Thymus (tissue), 11 donors: ENCODE data around the gene COX14. TPM values are rescaled to one million over a fixed set of nuclear protein-coding genes. Genes with fewer than 3 reads are reported as not detected.
A peak's percentile ranks its signal among the peaks of the same experiment; 100 is the strongest.

Experiments
- DNase-seq, 9 donors: peaks; one replicate each; pipeline ENCODE4 v3.0.0-alpha.2; 2013; ENCODE audit warnings: low spot score in 9 of 9, low read depth in 6 of 9, missing footprints in 1 of 9
- H3K27ac ChIP-seq, 2 donors: one replicate each; pipeline ENCODE4 v1.5.1; 2013; ENCODE audit warnings: control low read depth in 1 of 2, low read depth in 1 of 2, low read length in 1 of 2, mild to moderate bottlenecking in 1 of 2, moderate library complexity in 1 of 2
- H3K27me3 ChIP-seq, 2 donors: one replicate each; pipeline ENCODE4 v1.5.1; 2013; ENCODE audit warnings: low read length in 1 of 2; ENCODE audit not compliant: control insufficient read depth in 2 of 2, insufficient read depth in 1 of 2
- H3K36me3 ChIP-seq, 2 donors: one replicate each; pipeline ENCODE4 v1.5.1; 2013; ENCODE audit warnings: low read length in 1 of 2, mild to moderate bottlenecking in 1 of 2, moderate library complexity in 1 of 2; ENCODE audit not compliant: control insufficient read depth in 2 of 2, insufficient read depth in 2 of 2
- H3K4me1 ChIP-seq, 2 donors: one replicate each; pipeline ENCODE4 v1.5.1; 2013; ENCODE audit warnings: low read length in 2 of 2; ENCODE audit not compliant: control insufficient read depth in 2 of 2, insufficient read depth in 2 of 2
- H3K4me3 ChIP-seq, 2 donors: one replicate each; pipeline ENCODE4 v1.5.1; 2013; ENCODE audit warnings: low read length in 2 of 2, control low read depth in 1 of 2, mild to moderate bottlenecking in 1 of 2
- H3K9me3 ChIP-seq, 2 donors: one replicate each; pipeline ENCODE4 v1.5.1; 2013; ENCODE audit warnings: low read length in 1 of 2, mild to moderate bottlenecking in 1 of 2; ENCODE audit not compliant: control insufficient read depth in 2 of 2, insufficient read depth in 1 of 2
- WGBS: extraction: QIAGEN DNeasy Blood & Tissue Kit; methylation state at CpG from one replicate; pipeline ENCODE4 v1.1.7; 2013; 5-methylcytosine and 5-hydroxymethylcytosine counted together
- polyA plus RNA-seq: library from polyadenylated mRNA; stranded (reverse); fragments of 200-250 nt; gene quantifications from one replicate; pipeline ENCODE4 v1.2.3, GENCODE V29; 2013
- total RNA-seq: library from RNA; stranded (reverse); fragments of 120-200 nt; gene quantifications from one replicate; pipeline ENCODE4 v1.2.4, GENCODE V29; 2013
- donor health status: healthy.

Gene COX14
- total and polyA plus RNA-seq, 2 donors: 72.4 to 81.4 TPM

DNA sequence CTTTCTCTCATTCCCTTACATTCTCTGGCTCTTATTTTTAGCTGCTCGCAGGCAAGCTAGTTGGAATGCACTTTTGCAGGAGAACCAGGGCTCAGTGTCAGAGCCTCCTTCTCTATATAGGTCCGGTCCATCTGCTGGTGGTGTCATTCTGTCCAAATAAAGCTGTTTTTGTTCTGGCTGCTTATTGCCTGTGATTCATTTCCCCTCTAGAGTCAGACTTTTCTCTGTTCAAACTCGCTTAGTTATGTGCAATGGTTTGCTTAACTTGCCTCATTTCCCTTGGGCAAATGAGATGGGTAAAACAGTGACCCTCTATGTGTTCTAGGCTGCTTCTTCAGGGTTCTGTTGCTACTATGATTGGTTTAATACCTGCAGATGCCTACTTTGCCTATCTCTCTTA, 24.0 kb upstream of the COX14 start:
- no peak overlapping the region for H3K27ac ChIP-seq
- H3K9me3 ChIP-seq: no peaks in the 10 kb centered on the region
- H3K27me3 ChIP-seq: no peaks in the 10 kb centered on the region
- 96% methylated on average over 3 of the region's 3 CpGs for WGBS
- no peak overlapping the region for H3K4me3 ChIP-seq
- peaks cover 60 to 62% of the 10 kb centered on the region in 2 donors for H3K36me3 ChIP-seq
- no peak for DNase-seq
- H3K4me1 ChIP-seq: peaks cover 8 to 15% of the 10 kb centered on the region in 2 donors

DNA sequence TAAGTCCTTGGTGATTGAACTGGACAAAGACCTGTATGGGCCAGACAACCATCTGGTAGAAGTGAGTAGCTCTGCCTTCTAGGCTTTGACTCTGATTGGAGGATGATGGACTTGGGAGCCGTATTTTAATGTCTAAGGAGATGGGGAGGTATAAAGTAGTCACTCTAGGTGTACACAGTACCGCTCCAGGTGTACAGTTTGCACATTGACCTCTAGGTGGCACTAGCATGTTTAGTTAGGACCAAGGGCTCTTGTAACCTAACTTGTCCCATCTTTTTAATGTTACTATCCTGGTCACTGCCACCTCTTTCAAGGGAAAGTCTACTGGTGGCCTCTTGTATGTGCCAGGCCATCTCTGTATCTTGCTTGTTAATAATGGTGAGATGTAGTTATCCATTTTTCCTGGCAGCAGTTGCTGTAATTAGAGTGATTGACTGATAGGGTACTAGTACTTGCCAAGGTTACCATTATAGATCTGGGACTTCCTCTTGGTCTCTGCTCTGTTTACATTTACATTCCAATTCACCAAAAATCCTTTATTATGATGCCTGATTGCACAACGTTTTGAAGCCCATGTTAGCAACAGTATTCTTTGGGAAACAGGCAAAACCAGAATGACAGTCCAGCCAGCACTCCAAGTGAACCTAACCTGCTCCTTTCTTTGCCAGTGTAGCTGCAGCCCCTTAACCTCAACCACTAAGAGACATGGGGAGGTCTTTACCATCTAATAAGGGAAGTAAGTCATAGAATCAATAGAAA, 23.3 kb upstream of the COX14 start:
- Histone ChIP-seq H3K36me3 (peaks cover 67 to 69% of the 10 kb centered on the region in 2 donors), H3K4me3 (no peak overlapping the region), H3K4me1 (peaks cover 8 to 15% of the 10 kb centered on the region in 2 donors), H3K27me3 (no peaks in the 10 kb centered on the region), H3K27ac (no peak overlapping the region), H3K9me3 (no peaks in the 10 kb centered on the region)
- 57% methylated on average over 3 of the region's 3 CpGs for WGBS
- DNase-seq: peak in 7 of 9 donors; percentile 42 to 75 (median 63)

DNA sequence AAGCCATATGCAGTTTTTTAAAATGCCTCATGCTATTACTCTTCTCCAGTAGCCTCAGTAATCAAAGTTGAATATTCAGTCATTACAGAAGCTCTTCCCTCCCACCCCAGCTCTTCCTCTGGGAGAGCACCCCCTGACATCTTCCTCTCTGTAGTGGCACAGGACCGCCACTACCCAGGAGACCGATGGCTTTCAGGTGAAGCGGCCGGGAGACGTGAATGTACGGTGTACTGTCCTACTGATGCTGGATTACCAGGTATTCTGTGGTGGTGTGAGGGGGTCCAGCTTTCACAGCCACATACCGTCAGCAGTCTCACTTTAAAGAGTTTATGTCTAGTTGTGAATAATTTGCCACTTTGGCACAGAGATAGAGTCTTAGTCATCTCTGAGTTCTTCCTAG, 22.3 kb upstream of the COX14 start:
- peaks cover 4 to 10% of the 10 kb centered on the region in 2 donors for H3K4me1 ChIP-seq
- no peaks in the 10 kb centered on the region for H3K9me3 ChIP-seq
- WGBS: 98% methylated on average over 7 of the region's 7 CpGs
- peaks cover 76 to 78% of the 10 kb centered on the region in 2 donors for H3K36me3 ChIP-seq
- H3K27ac ChIP-seq: no peak overlapping the region
- no peak overlapping the region for H3K4me3 ChIP-seq
- no peak for DNase-seq
- no peaks in the 10 kb centered on the region for H3K27me3 ChIP-seq

DNA sequence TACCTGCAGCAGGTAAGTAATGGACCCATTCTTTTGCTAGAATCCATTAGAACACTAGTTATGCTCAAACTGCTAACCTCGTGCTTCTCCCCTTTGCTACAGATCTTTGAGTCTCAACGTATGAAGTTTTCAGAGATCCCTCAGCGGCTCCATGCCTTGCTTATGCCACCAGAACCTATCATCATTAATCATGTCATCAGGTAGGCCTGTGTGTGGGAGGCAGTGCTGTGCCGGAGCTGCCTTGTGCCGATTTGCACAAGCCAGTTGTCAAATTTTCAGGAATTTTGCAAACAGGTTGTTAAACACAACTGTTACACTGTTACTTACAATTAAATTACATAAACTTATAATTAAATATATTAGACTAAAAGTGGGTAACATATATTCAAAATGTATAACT, 21.6 kb upstream of the COX14 start:
- H3K4me3 ChIP-seq: no peak overlapping the region
- H3K36me3 ChIP-seq: peaks cover 83% of the 10 kb centered on the region in 2 donors
- H3K27me3 ChIP-seq: no peaks in the 10 kb centered on the region
- no peak overlapping the region for H3K27ac ChIP-seq
- H3K9me3 ChIP-seq: no peaks in the 10 kb centered on the region
- DNase-seq: no peak
- H3K4me1 ChIP-seq: peaks cover 4 to 8% of the 10 kb centered on the region in 2 donors
- WGBS: over 99% methylated on average over 5 of the region's 5 CpGs

DNA sequence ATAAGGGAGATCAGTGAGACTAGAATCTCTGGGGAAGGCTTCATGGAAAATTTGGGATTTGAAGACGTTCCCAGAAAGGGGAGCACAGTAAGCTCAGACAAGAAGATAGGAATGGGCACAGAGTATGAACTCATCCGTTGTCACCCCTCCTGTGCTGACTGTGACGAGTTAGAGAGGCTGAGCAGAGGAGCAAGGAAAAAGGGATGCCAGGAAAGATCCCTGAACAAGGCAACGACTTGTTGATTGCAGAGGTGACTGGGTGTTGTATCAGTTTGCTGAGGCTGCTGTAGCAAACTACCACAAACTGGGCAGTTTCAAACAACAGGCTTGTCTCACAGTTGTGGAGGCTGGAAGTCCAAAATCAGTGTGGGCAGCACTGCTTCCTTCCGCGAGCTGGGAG, 14.1 kb upstream of the COX14 start:
- H3K4me3 ChIP-seq: no peak overlapping the region
- no peak overlapping the region for H3K27ac ChIP-seq
- no peaks in the 10 kb centered on the region for H3K27me3 ChIP-seq
- H3K4me1 ChIP-seq: no peaks in the 10 kb centered on the region
- DNase-seq: no peak
- peaks cover 79 to 83% of the 10 kb centered on the region in 2 donors for H3K36me3 ChIP-seq
- 96% methylated on average over 6 of the region's 6 CpGs for WGBS
- H3K9me3 ChIP-seq: no peaks in the 10 kb centered on the region

DNA sequence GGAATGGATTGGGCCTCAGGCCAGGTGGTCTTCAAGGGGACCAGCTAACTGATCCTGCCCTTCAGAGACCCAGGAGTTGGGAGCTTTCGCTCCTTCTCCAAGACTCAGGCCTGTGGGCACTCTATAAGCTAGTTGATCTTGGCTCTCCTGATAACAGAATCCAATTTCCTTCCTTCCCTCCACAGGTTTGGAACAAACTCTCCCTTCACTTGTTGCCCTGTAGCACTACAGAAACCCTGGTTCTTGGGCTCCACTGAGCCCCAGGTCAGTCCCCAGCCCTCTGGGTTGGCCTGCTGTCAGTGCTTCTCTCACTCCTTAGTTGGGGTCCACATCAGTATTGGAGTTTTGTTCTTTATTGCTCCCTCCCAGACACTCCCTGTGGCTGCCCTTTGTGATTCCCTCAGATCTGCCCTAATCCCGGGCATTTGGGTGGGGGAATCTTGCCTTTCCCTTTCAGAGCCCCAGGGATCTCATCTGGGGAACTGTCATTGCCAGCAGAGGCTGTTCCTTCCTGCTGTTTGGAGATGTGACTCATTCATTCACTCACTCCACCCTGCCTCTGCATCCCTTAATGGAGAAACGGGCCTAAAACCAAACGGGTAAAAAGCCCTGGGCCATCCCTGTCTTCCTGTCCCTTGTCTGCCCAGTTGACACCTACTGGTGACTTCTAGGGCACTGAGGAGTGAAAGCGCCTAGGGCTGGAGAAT, 12.6 kb upstream of the COX14 start:
- no peak for DNase-seq
- Histone ChIP-seq H3K9me3 (no peaks in the 10 kb centered on the region), H3K27me3 (no peaks in the 10 kb centered on the region), H3K36me3 (peaks cover 65 to 69% of the 10 kb centered on the region in 2 donors), H3K4me1 (peaks cover 0 to 9% of the 10 kb centered on the region in 2 donors), H3K27ac (no peak overlapping the region), H3K4me3 (no peak overlapping the region)
- 95% methylated on average over 5 of the region's 5 CpGs for WGBS

DNA sequence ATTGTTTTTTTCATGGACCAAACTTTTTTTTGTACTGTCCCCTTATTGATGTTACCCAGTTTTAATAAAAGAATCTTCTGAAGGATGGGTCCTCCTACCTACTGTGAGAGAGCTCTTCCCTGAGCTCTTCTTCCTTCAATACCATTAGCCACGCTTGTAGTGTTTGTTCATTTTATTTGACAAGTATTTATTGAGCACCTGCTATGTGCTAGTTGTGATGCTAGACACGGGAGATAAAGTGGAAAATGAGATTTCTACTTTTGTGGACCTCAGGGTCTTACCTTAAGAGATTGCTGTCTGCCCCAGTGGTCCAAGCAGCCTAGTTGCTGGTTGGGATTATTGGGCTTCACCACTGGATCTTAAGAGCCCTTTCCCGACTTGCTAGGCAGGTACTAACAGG, 11.5 kb upstream of the COX14 start:
- Histone ChIP-seq H3K36me3 (peaks cover 56 to 58% of the 10 kb centered on the region in 2 donors), H3K9me3 (no peaks in the 10 kb centered on the region), H3K4me3 (no peak overlapping the region), H3K27ac (no peak overlapping the region), H3K4me1 (peaks cover 0 to 9% of the 10 kb centered on the region in 2 donors), H3K27me3 (no peaks in the 10 kb centered on the region)
- 94% methylated on average over 3 of the region's 3 CpGs for WGBS
- DNase-seq: no peak

DNA sequence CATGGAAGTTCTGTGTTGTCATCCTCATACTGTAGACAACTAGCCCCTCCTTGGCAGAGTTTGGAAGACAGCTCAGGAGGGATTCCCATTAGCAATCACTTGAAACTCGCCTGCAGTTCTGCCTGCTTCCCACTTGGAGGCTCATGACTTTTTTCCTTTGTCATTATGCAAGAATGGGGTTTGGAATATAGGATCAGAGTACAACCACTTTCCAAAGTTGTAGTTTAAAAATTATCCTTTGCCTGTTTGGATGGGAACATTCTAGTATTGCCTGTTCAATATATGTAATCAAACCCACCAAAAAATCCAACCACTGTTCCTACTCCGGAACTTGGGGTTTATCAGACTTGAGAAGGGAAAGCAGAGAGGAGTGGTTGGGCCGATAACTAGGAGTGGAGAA, 10.4 kb upstream of the COX14 start:
- no peak for DNase-seq
- 98% methylated on average over 3 of the region's 3 CpGs for WGBS
- Histone ChIP-seq H3K36me3 (peaks cover 45 to 47% of the 10 kb centered on the region in 2 donors), H3K4me3 (no peak overlapping the region), H3K9me3 (no peaks in the 10 kb centered on the region), H3K27ac (no peak overlapping the region), H3K27me3 (no peaks in the 10 kb centered on the region), H3K4me1 (peaks cover 0 to 9% of the 10 kb centered on the region in 2 donors)

DNA sequence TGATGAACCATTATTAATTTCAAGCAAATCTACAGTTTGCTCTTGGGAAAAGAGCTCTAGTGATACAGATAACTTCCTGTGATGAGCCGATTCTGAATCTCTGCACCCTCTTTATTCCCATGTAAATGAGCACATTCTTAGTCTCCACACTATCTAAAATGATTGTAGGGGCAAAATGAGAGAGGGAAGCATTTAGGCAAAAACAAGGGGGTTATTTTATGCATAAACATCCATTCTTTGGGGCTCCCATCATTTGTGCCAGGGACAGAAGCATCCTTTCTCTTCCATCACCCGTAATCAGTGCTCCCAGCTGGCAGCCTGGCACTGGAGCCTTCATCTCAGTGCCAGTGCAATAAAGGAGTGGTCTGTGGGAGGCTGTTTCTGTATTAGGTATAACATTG, 9.9 kb upstream of the COX14 start:
- no peaks in the 10 kb centered on the region for H3K9me3 ChIP-seq
- peaks cover 0 to 9% of the 10 kb centered on the region in 2 donors for H3K4me1 ChIP-seq
- peaks cover 40 to 42% of the 10 kb centered on the region in 2 donors for H3K36me3 ChIP-seq
- H3K4me3 ChIP-seq: no peak overlapping the region
- DNase-seq: no peak
- no peaks in the 10 kb centered on the region for H3K27me3 ChIP-seq
- no peak overlapping the region for H3K27ac ChIP-seq
- 97% methylated on average over 2 of the region's 2 CpGs for WGBS
